Astrocyte of the cerebellum (primary cell): ENCODE results near the gene TANC1.

Experiments
- DNase-seq: peaks from one replicate; pipeline ENCODE4 v3.0.0-alpha.2; 2011; ENCODE audit warnings: low read depth
- H3K4me3 ChIP-seq: 2 replicates; pipeline ENCODE4 v1.5.1; 2011; ENCODE audit warnings: mild to moderate bottlenecking, low read depth, low read length, moderate library complexity
- CTCF ChIP-seq: IDR thresholded peaks from 2 replicates; pipeline ENCODE4 v1.5.1; 2012; ENCODE audit warnings: low read length, low read depth, moderate library complexity, mild to moderate bottlenecking; ENCODE audit errors: missing control alignments
- in situ Hi-C: cut with HindIII; loops from 2 replicates; pipeline ENCODE4 v1.10.0; 2017; ENCODE audit warnings: low sequenced_read_pairs

The TANC1 gene

DNA sequence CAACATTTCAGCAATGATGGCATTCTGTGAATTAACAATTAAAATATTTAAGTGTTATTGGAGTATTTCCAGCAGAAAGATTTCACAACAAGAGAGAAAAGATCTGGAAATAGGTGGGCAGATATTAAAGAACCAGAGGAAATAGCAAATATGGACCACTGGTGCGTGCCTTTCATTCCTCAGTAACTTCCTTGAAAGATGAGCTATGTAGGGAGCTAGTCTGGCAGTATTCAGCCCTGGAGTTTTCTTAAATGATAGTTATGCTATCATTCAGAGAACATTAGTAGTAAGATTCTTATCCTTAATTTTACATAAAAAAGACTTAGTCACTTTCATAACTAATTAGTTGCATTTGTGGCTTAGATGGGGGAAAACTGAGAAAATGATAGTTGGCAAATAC is 41.5 kb downstream of the TANC1 start:
- no peak overlapping the region for H3K4me3 ChIP-seq
- in situ Hi-C loops: no loop called here
- no peak for TF ChIP-seq CTCF
- no peak for DNase-seq

DNA sequence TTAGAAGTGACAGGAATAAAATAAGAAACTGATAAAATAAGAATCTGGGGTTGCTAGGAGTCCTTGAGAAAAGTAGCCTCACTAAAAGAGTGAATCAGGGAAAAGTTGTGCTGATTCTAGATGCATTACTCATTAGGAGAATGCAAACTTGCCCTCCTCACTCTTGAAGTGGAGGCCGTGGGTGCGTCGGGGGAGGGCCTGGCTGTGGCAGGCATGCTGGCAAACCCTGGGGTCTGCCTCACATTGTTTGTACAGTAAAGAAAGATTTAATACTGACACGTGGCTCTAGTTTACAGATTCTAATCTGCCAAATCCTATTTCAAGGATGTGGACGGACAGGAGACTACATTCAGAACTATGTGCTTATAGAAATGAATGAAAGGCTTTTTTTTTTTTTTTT is 41.9 kb downstream of the TANC1 start:
- no peak for DNase-seq
- H3K4me3 ChIP-seq: no peak overlapping the region
- TF ChIP-seq CTCF: no peak
- in situ Hi-C loops: no loop called here

GRCh38 chr2:159010963-159011362 is 42.5 kb downstream of the TANC1 start:
- in situ Hi-C loops: no loop called here
- TF ChIP-seq CTCF: no peak
- DNase-seq: no peak
- H3K4me3 ChIP-seq: no peak overlapping the region

- H3K4me3 ChIP-seq: no peak overlapping the region
- in situ Hi-C loops: no loop called here
- no peak for DNase-seq
- TF ChIP-seq CTCF: no peak
Measured at GRCh38 chr2:159012142-159012541, 43.7 kb downstream of the TANC1 start.

- TF ChIP-seq CTCF: no peak
- in situ Hi-C loops: no loop called here
- H3K4me3 ChIP-seq: no peak overlapping the region
- DNase-seq: no peak
Measured at GRCh38 chr2:159013103-159013502, 44.7 kb downstream of the TANC1 start.

GRCh38 chr2:159015174-159015573 is 46.7 kb downstream of the TANC1 start:
- H3K4me3 ChIP-seq: no peak overlapping the region
- TF ChIP-seq CTCF: no peak
- no peak for DNase-seq
- in situ Hi-C loops: no loop called here

GRCh38 chr2:159015823-159016222 is 47.4 kb downstream of the TANC1 start:
- no peak for DNase-seq
- in situ Hi-C loops: no loop called here
- TF ChIP-seq CTCF: no peak
- H3K4me3 ChIP-seq: no peak overlapping the region
